Stomach (tissue), 9 donors: ENCODE results near the gene DEK. TPM values are rescaled to one million over a fixed set of nuclear protein-coding genes. Genes with fewer than 3 reads are reported as not detected.

ENCODE experiments used
- DNase-seq, 2 donors: peaks; one replicate each; pipeline versions ENCODE4 v3.0.0 to v3.0.0-alpha.2; 2013 to 2019
- H3K27ac ChIP-seq, 5 donors: fragments of 200-600 bp in 4 of 5; sonication (generic) in 4 of 5; one replicate each; pipeline ENCODE4 v1.5.1; 2013 to 2019; ENCODE audit warnings: mild to moderate bottlenecking in 1 of 5, moderate library complexity in 1 of 5
- H3K27me3 ChIP-seq, 3 donors: fragments of 200-600 bp; sonication (generic); one replicate each; pipeline ENCODE4 v1.5.1; 2017 to 2019; ENCODE audit warnings: mixed run types in 1 of 3
- H3K36me3 ChIP-seq, 4 donors: fragments of 200-600 bp; sonication (generic); 1 replicate in 3 of 4; 2 replicates in 1 of 4; pipeline ENCODE4 v1.5.1; 2016 to 2019
- H3K4me1 ChIP-seq, 4 donors: fragments of 200-600 bp; sonication (generic); one replicate each; pipeline ENCODE4 v1.5.1; 2016 to 2019
- H3K4me3 ChIP-seq, 4 donors: fragments of 200-600 bp; sonication (generic) in 3 of 4; one replicate each; pipeline ENCODE4 v1.5.1; 2016 to 2019; ENCODE audit warnings: mild to moderate bottlenecking in 1 of 4
- H3K9me3 ChIP-seq, 4 donors: fragments of 200-600 bp; sonication (generic); one replicate each; pipeline ENCODE4 v1.5.1; 2016 to 2019
- CTCF ChIP-seq, 7 experiments: fragments of 450-650 bp in 4 of 7; fragments of 200-600 bp in 3 of 7; sonication (generic) in 3 of 7; IDR thresholded peaks; one replicate each; pipeline ENCODE4 v1.5.1; 2016 to 2019; ENCODE audit warnings: antibody characterized with exemption in 7 of 7, control low read depth in 2 of 7, mild to moderate bottlenecking in 1 of 7
- EP300 ChIP-seq: sonication (generic); formaldehyde crosslinking; IDR thresholded peaks from one replicate; pipeline ENCODE4 v1.6.1; 2017; ENCODE audit warnings: antibody characterized with exemption
- POLR2A ChIP-seq, 4 donors: fragments of 450-650 bp; IDR thresholded peaks; one replicate each; pipeline ENCODE4 v1.6.1; 2016; ENCODE audit warnings: antibody characterized with exemption in 4 of 4, control low read depth in 2 of 4, mild to moderate bottlenecking in 1 of 4, moderate library complexity in 1 of 4
- POLR2AphosphoS5 ChIP-seq, 3 donors: sonication (generic); formaldehyde crosslinking; IDR thresholded peaks; one replicate each; pipeline ENCODE4 v1.6.1; 2016; ENCODE audit warnings: antibody characterized with exemption in 3 of 3
- WGBS, 5 donors: extraction: QIAGEN DNeasy Blood & Tissue Kit in 3 of 5; methylation state at CpG; one replicate each; pipeline versions ENCODE4 v1.1.5 to v1.1.7; 2013 to 2018; 5-methylcytosine and 5-hydroxymethylcytosine counted together
- intact Hi-C: fragments of 100-400 bp; cut with DNase I; formaldehyde crosslinking; loops from one replicate; pipeline ENCODE4 v1.15.1; 2023; ENCODE audit warnings: low total_unique reads
- polyA plus RNA-seq, 3 donors: library from polyadenylated mRNA; stranded (reverse); fragments of 200-250 nt; gene quantifications; one replicate each; pipeline ENCODE4 v1.2.3, GENCODE V29; 2013
- total RNA-seq, 5 donors: library from RNA; depleted of rRNA; stranded (reverse); fragments of >200 nt; gene quantifications; one replicate each; pipeline versions ENCODE4 v1.1.0 to v1.2.3, GENCODE V29; 2014 to 2016
- donor health status: healthy with polysubstance abuse.
- donor health status: Bipolar disorder and iron deficiency.
- donor health status: healthy.

DEK gene
- total and polyA plus RNA-seq, 8 donors, result 35.4 to 189 (median 112) TPM

- H3K27ac ChIP-seq, result no peak overlapping the region
- peaks cover 0 to 14% (median 6%) of the 10 kb centered on the region in 4 donors for H3K4me1 ChIP-seq
- no peaks in the 10 kb centered on the region for H3K27me3 ChIP-seq
- intact Hi-C loops, result no loop called here
- 92 to 100% (median 96%) methylated on average over 2 of the region's 2 CpGs for WGBS, 5 donors
- no peak overlapping the region for H3K4me3 ChIP-seq
- H3K9me3 ChIP-seq, result no peaks in the 10 kb centered on the region
- TF ChIP-seq POLR2A (IDR thresholded peaks at IDR 0.05) (no peak), POLR2AphosphoS5 (IDR thresholded peaks at IDR 0.05) (no peak), EP300 (no peak), CTCF (IDR thresholded peaks at IDR 0.05) (no peak)
- H3K36me3 ChIP-seq, result peaks cover 18 to 82% (median 69%) of the 10 kb centered on the region in 4 donors
- DNase-seq, result no peak
Measured at GRCh38 chr6:18248698-18249097, 15.6 kb downstream of the DEK start.

DNA sequence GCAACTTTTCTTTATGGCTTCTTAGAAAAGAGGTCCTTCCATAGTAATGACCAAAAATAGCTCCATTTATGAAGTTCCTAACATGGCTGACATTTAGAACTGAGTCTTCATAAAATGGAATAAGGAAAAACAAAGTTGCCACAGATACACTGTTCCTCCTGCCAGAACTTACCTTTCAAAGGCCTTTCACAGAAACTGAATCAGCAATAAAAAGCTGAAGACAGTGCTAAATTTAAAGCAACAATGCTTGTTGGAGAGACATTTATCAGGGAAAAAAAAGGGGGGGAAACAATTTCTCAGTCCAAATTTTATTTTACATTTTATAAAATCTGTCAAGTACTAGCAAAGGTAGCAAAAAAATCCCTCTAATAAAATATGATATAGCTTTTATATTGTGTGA is 17.3 kb downstream of the DEK start:
- Histone ChIP-seq H3K27ac (no peak overlapping the region), H3K36me3 (peaks cover 22 to 87% (median 77%) of the 10 kb centered on the region in 4 donors), H3K9me3 (no peaks in the 10 kb centered on the region), H3K4me3 (no peak overlapping the region), H3K27me3 (no peaks in the 10 kb centered on the region), H3K4me1 (peaks cover 0 to 6% (median 2%) of the 10 kb centered on the region in 4 donors)
- no peak for TF ChIP-seq POLR2AphosphoS5 (IDR thresholded peaks at IDR 0.05)
- no peak for TF ChIP-seq CTCF (IDR thresholded peaks at IDR 0.05)
- TF ChIP-seq EP300, result no peak
- no peak for TF ChIP-seq POLR2A (IDR thresholded peaks at IDR 0.05)
- intact Hi-C loops, result no loop called here
- no peak for DNase-seq

DNA sequence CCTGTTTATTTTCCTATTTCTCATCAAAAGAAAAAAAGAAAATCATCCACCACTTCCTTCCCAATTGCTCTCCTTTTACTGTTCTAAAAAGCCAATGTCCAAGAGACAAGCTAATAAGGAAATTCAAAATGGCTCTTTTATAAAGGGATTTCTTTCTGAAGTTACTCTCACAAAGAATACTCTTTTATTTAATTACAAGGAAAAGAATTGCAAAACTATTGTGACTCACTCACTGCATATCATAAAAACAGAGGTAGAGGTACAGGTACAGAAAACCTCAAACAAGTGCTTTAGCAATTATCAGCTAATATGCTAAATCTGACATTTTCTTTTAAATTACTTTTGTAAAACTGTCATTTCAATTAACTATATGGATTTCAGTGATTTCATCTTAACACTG is 18.1 kb downstream of the DEK start:
- TF ChIP-seq POLR2AphosphoS5 (IDR thresholded peaks at IDR 0.05), result no peak
- no peak for TF ChIP-seq CTCF (IDR thresholded peaks at IDR 0.05)
- no peak for TF ChIP-seq EP300
- no peak for TF ChIP-seq POLR2A (IDR thresholded peaks at IDR 0.05)
- H3K36me3 ChIP-seq, result peaks cover 22 to 83% (median 76%) of the 10 kb centered on the region in 4 donors
- intact Hi-C loops, result no loop called here
- H3K27ac ChIP-seq, result no peak overlapping the region
- no peak for DNase-seq
- no peaks in the 10 kb centered on the region for H3K4me1 ChIP-seq
- H3K9me3 ChIP-seq, result no peaks in the 10 kb centered on the region
- no peaks in the 10 kb centered on the region for H3K27me3 ChIP-seq
- no peak overlapping the region for H3K4me3 ChIP-seq

- H3K4me1 ChIP-seq, result no peaks in the 10 kb centered on the region
- TF ChIP-seq POLR2A (IDR thresholded peaks at IDR 0.05) (no peak), EP300 (no peak), CTCF (IDR thresholded peaks at IDR 0.05) (no peak), POLR2AphosphoS5 (IDR thresholded peaks at IDR 0.05) (no peak)
- H3K9me3 ChIP-seq, result no peaks in the 10 kb centered on the region
- no peak for DNase-seq
- H3K4me3 ChIP-seq, result no peak overlapping the region
- no peaks in the 10 kb centered on the region for H3K27me3 ChIP-seq
- intact Hi-C loops, result no loop called here
- 73 to 85% (median 81%) methylated on average over 7 of the region's 7 CpGs for WGBS, 5 donors
- H3K27ac ChIP-seq, result no peak overlapping the region
- peaks cover 22 to 85% (median 73%) of the 10 kb centered on the region in 4 donors for H3K36me3 ChIP-seq
Measured at GRCh38 chr6:18245642-18246041, 18.7 kb downstream of the DEK start.
